Fibroblast of mammary gland (primary cell): ENCODE measurements around the gene SDF2.
"Not testable (repeated sequence)": the region's sequence is repeated elsewhere in the genome, so short reads cannot be mapped to it uniquely, and the experiment has no call there.

ENCODE experiments used
- DNase-seq: peaks from one replicate; pipeline ENCODE4 v3.0.0-alpha.2; 2010; ENCODE audit warnings: low read depth
- H3K4me3 ChIP-seq: 2 replicates; pipeline ENCODE4 v1.5.1; 2011; ENCODE audit warnings: low read depth, mild to moderate bottlenecking, low read length, moderate library complexity; ENCODE audit not compliant: control insufficient read depth
- CTCF ChIP-seq: conservative IDR thresholded peaks from 2 replicates; pipeline ENCODE4 v1.5.1; 2011; ENCODE audit warnings: low read depth, low read length, inconsistent platforms; ENCODE audit not compliant: control insufficient read depth, insufficient read depth

The SDF2 gene

GRCh38 chr17:28663723-28664122 is 2.0 kb upstream of the SDF2 start:
- no peak for TF ChIP-seq CTCF
- DNase-seq, result no peak
- no peak overlapping the region for H3K4me3 ChIP-seq

- no peak for DNase-seq
- TF ChIP-seq CTCF, result no peak
- H3K4me3 ChIP-seq, result peak overlapping the region; percentile 99
Observed at GRCh38 chr17:28662527-28662829, 772 bp upstream of the SDF2 start.

- DNase-seq, H3K4me3 ChIP-seq: not testable (repeated sequence)
Observed at GRCh38 chr17:28659497-28659881, 2.2 kb downstream of the SDF2 start.

GRCh38 chr17:28658766-28659496 is 2.8 kb downstream of the SDF2 start:
- not testable (repeated sequence) for H3K4me3 ChIP-seq, DNase-seq

- DNase-seq, H3K4me3 ChIP-seq: not testable (repeated sequence)
Observed at GRCh38 chr17:28658342-28658741, 3.4 kb downstream of the SDF2 start.

GRCh38 chr17:28657756-28658155 is 4.0 kb downstream of the SDF2 start:
- no peak for TF ChIP-seq CTCF
- DNase-seq, result peak; percentile 70
- H3K4me3 ChIP-seq, result no peak overlapping the region

GRCh38 chr17:28655160-28655559 is 6.5 kb downstream of the SDF2 start:
- TF ChIP-seq CTCF, result no peak
- DNase-seq, result no peak
- no peak overlapping the region for H3K4me3 ChIP-seq

GRCh38 chr17:28648698-28649097 is 13.0 kb downstream of the SDF2 start:
- no peak for DNase-seq
- no peak overlapping the region for H3K4me3 ChIP-seq
- no peak for TF ChIP-seq CTCF
